ENCODE data around the gene LPIN2.
"Not testable (repeated sequence)": the region's sequence is repeated elsewhere in the genome, so short reads cannot be mapped to it uniquely, and the experiment has no call there.

LPIN2 gene

GRCh38 chr18:3029215-3029952 is 16.4 kb upstream of the LPIN2 start:
- no peak for TF ChIP-seq CTCF (IDR thresholded peaks at IDR 0.05)
- Histone ChIP-seq H3K27ac (peak overlapping the region in 1 of 2 donors; percentile 15), H3K4me3 (no peak overlapping the region)
- no peak for DNase-seq (ENCODE audit: low spot score)

GRCh38 chr18:3028115-3028514 is 15.2 kb upstream of the LPIN2 start:
- not testable (repeated sequence) for H3K4me3 ChIP-seq; DNase-seq (ENCODE audit: low spot score); H3K27ac ChIP-seq

- no peak for TF ChIP-seq CTCF (IDR thresholded peaks at IDR 0.05)
- no peak for DNase-seq (ENCODE audit: low spot score)
- H3K4me3 ChIP-seq: no peak overlapping the region
- no peak overlapping the region for H3K27ac ChIP-seq
Measured at GRCh38 chr18:3027370-3027891, 14.5 kb upstream of the LPIN2 start.

- Histone ChIP-seq H3K27ac (no peak overlapping the region), H3K4me3 (no peak overlapping the region)
- DNase-seq (ENCODE audit: low spot score): no peak
- no peak for TF ChIP-seq CTCF (IDR thresholded peaks at IDR 0.05)
Measured at GRCh38 chr18:3025544-3025943, 12.6 kb upstream of the LPIN2 start.

- DNase-seq (ENCODE audit: low spot score); H3K4me3 ChIP-seq; H3K27ac ChIP-seq: not testable (repeated sequence)
Measured at GRCh38 chr18:3023603-3024002, 10.7 kb upstream of the LPIN2 start.

- H3K27ac ChIP-seq: peak overlapping the region in 1 of 2 donors; percentile 73
- H3K4me3 ChIP-seq: no peak overlapping the region
- DNase-seq (ENCODE audit: low spot score): no peak
- no peak for TF ChIP-seq CTCF (IDR thresholded peaks at IDR 0.05)
Measured at GRCh38 chr18:3016585-3017297, 3.8 kb upstream of the LPIN2 start.

- TF ChIP-seq CTCF (IDR thresholded peaks at IDR 0.05): no peak
- Histone ChIP-seq H3K27ac (peak overlapping the region in 1 of 2 donors; percentile 60), H3K4me3 (no peak overlapping the region)
- DNase-seq (ENCODE audit: low spot score): no peak
Measured at GRCh38 chr18:3015851-3016250, 2.9 kb upstream of the LPIN2 start.

- peak overlapping the region; percentile 44 to 60 for H3K27ac ChIP-seq
- TF ChIP-seq CTCF (IDR thresholded peaks at IDR 0.05): no peak
- H3K4me3 ChIP-seq: no peak overlapping the region
- DNase-seq (ENCODE audit: low spot score): no peak
Measured at GRCh38 chr18:3015204-3015592, 2.3 kb upstream of the LPIN2 start.

All from coronary artery (tissue), 2 donors.